Measurements from ENCODE around the gene CHST12. TPM values are rescaled to one million over a fixed set of nuclear protein-coding genes. Genes with fewer than 3 reads are reported as not detected.
"Not testable (repeated sequence)": the region's sequence is repeated elsewhere in the genome, so short reads cannot be mapped to it uniquely, and the experiment has no call there.

Gene CHST12
- total RNA-seq, 1 experiment from 2014 or later: 20.6 TPM

DNA sequence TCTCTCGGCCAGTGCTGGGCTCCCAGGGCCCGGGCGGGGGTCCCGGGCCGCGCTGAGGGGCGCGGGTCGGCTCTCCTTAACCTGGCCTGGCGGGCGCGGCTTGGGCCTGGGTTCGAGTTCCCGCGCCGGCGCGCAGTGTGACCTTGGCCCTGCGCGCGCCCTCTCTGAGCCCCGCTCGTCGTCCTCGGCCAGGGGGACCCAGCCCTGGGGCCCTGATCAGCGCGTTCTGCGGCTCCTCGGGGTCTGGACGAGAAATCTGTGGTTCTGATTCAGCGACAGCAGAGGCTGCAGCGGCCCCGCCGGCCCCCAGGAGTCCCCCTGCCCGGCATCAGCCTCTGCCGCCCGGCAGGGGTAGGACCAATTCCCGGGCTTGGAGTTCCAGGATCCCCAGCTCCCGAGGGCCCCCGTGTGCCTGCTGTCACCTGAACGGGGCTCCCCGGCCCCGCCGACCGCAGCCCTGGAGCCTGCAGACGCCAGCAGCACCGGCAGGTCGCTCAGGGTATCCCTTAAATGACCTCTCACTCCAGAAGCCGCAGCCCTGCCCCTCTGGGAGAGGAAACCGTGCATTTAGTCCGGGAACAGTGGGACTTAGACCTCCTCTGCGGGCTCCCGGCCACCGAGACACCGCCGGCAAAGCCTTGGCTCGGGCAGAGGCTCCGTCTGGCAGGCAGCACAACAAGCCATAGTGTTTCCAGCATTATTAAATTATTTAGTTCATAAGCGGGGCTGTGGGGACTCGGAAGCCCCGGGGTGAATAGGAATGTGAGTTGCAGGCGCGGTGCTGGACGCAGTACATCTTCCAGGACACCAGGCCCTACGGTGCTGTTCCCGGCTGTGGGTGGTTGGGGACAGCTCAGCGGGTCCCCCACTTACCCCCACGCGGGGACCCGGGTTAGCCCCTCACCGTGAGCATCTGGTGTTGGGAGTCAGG is 572 bp downstream of the CHST12 start:
- no peak for DNase-seq (ENCODE audit: low spot score)

DNA sequence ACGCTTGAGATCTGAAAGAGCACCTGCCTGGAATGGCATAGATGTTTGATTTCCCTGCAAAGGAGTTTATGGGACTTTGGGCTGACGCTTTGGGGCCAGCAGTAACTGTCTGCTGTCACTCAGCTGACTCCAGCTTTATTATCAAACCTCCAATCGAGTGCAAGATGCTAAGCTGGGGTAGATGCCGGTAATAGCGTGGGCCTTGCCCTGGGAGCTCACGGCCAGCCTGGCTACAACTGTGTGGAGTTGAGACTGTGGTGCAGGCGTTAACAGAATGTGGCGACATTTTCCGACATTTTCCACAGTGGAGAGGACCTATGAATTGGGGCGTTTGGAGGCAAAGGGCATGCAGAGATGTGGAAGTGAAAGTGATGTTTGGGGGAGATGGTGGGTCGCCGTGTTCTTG is 1.3 kb downstream of the CHST12 start:
- no peak for DNase-seq (ENCODE audit: low spot score)

DNA sequence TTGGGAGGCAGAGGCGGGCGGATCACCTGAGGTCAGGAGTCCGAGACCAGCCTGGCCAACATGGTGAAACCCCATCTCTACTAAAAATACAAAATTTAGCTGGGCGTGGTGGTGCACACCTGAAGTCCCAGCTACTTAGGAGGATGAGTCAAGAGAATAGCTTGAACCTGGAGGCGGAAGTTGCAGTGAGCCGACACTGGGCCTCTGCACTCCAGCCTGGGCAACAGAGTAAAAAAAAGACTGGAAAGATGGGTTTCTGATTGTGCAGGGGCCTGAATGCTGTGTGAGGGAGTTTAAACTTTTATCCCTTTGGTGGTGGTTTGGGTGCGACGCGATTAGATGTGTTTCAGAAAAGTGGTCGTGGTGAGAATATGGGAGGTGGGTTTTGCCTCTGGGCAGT is 1.8 kb downstream of the CHST12 start:
- DNase-seq (ENCODE audit: low spot score): no peak

DNA sequence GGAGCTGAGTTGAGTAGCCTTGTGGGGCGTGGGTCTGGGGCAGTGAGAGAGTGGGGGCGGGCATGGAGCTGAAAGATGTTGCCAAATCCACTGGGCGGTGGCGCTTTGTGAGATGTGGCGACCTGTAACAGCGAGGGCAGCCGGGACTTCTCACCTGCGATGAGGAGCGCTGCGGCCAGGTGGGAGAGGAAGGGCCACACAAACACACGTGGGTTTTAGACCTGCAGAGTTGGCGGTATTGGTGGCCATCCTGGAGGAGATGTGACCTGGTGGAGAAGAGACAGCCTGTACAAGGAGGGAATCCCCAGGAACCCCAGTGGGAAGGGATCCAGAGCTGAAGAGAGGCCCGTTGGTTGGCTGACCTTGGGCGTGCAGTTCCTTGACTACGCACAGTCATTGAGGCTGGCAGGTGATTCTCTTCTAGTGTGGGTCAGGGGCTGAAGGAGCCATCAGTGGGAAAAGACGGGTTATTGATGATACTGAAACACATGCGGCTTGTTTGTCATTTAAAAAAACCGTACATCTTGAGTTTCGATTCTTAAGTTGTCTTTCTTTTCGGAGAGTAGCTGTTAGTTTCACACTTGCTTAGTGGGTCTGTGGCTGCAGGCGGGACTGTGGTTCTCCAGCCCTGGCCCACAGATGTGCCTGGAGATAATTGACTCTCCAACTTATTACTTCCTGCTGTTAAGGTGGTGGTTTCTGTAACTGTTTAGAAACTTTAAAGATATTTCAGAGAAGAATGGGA is 2.4 kb downstream of the CHST12 start:
- no peak for DNase-seq (ENCODE audit: low spot score)

DNA sequence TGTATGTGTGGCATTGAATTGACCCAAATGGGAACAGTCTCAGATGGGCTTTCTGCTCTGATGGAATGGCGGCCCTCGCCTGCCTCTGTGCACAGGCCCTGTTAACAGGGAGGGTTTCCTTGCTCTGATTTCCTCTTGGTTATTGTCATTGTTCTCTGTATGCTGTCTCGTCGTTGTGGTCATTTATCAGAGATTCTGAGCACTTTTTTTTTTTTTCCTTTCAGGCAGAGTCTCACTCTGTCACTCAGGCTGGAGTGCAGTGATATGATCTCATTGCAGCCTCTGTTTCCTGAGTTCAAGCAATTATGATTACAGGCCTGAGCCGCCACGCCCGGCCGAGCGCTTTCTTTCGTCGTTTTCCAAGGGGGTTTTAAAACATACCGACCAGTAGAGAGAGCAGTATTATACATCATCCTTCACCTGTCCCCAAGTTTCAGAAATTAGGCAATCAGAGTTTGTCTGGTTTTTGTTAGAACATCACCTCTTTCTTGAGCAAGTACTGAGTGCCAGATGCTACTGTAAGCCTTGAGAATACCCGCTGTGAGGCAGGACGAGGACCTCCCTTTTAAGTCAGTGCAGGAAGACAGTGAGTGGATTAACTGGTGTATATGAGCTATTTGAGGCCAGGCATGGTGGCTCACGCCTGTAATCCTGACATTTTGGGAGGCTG is 6.5 kb downstream of the CHST12 start:
- DNase-seq (ENCODE audit: low spot score): no peak

DNA sequence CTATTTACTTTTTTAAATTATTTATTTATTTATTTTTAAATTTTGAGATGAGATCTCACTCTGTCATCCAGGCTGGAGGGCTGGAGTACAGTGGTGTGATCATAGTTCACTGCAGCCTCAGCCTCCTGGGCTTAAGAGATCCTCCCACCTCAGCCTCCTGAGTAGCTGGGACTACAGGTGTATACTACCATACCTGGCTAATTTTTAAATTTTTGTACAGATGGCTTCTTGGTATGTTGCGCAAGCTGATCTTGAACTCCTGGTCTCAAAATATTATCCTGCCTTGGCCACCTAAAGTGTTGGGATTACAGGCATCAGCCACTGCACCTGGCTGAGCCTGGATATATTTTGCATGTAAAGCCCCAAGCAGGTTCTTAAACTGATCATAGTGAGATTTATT is 7.6 kb downstream of the CHST12 start:
- no peak for DNase-seq (ENCODE audit: low spot score)

DNA sequence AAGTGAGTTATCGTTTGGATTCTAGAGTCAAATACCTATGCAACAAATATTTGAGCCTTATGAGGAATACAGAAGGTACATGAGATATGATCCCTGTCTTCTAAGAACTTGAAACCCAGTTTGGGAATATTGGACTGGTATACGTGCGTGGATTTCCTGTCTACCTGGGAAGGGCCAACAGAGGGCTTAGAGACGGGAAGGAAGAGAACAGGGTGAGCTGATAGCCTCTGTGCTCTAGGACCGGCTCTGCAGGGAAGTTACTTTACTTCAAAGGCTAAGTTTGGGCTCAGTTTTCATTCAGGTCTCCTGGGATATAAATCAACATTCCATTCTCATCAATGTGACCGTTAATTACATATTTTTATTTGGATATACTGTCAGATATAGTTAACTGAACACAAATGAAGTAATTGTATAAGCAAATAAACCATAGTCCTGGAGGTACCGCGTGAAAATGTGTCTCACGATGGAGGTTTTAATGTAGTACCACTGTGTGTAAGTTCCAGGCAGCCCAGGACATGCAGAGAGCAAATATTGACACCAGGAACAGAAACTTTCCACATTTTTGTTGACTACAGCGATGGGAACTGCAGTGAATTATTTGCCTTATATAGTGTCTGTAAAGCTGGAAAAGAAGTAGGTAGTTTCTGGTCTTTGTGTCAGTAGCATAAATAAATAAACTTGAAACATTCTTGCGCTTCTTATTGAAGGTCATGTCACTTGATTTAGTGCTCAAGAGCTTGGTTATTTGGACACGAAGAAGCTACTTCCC is 8.6 kb downstream of the CHST12 start:
- DNase-seq (ENCODE audit: low spot score): no peak

DNA sequence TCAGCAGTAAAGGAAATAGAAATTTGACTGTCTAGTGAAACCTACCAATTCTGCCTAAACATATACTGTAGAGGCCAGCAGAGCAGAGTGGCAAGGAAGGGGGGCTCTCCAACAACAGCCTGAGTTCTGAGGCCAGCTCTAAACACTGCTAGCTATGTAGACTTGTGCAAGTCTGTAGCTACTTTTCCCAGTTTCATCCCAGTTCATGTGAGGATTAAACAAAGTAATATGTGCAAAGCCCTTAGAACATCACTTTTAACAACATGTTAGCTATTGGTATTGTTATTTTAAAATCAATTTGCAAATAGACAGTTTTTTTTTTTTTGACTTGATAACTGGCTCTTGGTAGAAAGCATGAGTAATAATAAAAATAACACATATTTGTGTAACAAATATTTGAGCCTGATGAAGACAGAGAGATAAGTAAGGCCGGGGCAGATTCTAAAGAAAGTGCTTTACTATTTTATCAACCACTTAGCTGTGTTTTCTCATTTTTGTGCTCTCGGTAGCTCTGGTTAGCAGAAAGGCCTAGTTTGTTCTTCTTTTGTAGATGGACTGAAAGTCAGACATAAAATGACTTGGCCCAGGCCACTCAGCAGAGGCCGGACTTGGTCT is 9.3 kb downstream of the CHST12 start:
- DNase-seq (ENCODE audit: low spot score): no peak

DNA sequence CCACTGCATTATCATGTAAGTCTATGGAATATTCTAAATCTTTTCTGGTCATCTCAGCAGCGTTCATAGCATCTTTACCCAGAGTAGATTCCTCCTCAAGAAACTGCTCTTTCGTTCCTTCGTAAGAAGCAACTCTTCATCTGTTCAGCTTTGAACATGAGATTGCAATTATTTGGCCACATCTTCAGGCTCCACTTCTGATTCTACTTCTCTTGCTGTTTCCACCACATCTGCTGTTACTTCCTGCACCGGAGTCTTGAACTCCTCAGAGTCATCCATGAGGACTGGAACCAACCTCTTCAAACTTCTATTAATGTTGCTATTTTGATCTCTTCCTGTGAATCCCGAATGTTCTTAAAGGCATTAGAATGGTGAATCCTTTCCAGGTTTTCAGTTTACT is 12.7 kb downstream of the CHST12 start:
- DNase-seq (ENCODE audit: low spot score): no peak

DNA sequence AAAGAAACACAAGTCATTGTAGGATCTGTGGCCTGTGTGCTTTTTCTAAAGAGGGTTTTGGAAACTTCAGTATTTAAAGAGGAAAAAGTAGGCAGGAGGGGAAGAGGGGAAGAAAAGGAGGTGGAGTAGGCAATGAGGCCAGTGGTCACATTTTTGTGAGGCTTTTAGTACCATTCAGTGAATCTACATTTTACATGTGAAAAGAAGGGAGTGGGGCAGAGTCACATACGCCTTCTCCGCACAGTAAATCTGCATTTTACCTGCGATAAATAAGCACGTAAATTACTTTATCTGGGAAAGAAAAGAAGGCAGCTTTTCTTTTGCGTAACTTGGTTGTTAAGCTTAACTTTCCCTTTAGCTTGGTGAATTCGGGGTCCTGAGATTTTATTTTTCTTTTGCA is 13.2 kb downstream of the CHST12 start:
- DNase-seq (ENCODE audit: low spot score): no peak

DNA sequence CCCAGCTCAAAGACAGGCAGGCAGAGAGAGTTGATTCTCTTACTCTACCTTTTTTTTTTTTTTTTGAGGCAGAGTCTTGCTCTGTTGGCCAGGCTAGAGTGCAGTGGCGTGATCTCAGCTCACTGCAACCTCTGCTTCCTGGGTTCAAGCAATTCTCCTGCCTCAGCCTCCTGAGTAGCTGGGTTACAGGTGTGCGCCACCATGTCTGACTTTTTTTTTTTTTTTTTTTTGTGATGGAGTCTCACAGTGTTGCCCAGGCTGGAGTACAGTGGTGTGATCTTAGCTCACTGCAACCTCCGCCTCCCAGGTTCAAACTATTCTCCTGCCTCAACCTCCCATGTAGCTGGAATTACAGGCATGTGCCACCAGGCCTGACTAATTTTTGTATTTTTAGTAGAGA is 13.8 kb downstream of the CHST12 start:
- not testable (repeated sequence) for DNase-seq (ENCODE audit: low spot score)

DNA sequence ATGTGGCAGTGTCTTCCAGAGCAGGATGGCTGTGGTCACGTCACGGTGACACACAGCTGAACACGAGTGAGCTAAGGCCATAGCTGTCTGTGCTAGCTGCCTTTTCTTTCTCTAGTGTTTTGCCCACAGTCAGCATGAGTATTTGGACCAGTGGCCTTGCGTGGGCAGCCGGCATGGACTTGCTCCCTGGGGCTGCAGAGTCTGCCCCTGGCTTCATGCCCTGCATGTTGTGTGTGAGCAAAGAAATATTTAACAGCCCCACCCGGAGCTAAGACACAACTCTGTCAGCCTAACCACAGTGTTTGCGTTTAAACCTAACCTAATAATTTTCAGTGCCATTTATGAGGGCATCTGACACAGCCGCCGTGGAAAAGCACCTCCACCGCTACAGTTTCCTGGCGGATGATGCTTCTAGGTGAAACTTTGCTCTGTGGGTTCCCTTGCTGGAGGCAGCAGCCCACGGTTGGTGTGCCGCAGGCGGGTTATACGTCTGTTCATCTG is 14.6 kb downstream of the CHST12 start:
- no peak for DNase-seq (ENCODE audit: low spot score)

DNA sequence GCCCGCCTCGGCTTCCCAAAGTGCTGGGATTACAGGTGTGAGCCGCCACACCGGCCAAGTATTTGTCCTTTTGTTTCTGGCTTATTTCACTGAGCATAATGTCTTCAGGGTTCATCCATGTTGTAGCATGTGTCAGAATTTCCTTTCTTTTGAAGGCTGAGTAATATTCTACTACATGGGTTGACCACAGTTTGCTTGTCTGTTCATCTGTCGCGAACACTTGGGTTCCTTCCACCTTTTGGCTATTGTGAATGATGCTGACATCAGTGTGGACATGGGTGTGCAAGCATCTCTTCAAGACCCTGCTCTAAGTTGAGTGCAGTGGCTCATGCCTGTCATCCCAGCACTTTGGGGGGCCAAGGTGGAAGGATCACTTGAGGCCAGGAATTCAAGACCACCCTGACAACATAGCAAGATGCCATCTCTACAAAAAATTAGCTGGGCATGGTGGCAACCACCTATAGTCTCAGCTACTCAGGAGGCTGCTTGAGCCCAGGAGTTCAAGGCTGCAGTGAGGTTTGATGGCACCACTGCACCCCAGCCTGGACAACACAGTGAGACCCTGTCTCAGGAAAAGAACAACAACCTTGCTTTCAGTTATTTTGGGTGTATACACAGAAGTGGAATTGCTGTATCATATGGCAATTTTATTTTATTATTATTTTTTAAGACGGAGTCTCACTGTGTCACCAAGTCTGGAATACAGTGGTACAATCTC is 17.0 kb downstream of the CHST12 start:
- DNase-seq (ENCODE audit: low spot score): no peak

DNA sequence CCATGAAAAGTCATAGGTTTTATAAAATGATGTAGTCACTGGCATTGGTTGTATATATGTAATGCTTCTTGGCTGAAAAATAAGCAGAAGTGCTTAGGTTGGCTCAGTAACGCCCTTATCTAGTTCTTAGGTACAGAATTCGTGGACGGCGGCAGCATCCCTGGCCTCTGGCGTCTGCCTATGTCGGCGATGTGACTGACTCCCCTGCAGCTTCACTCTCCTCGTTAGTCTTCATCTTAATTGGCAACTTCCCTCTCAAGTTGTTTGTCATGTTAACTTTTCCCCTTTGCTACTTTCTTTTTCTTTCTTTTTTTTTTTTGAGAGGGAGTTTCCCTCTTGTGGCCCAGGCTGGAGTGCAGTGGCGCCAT is 18.5 kb downstream of the CHST12 start:
- DNase-seq (ENCODE audit: low spot score): no peak

DNA sequence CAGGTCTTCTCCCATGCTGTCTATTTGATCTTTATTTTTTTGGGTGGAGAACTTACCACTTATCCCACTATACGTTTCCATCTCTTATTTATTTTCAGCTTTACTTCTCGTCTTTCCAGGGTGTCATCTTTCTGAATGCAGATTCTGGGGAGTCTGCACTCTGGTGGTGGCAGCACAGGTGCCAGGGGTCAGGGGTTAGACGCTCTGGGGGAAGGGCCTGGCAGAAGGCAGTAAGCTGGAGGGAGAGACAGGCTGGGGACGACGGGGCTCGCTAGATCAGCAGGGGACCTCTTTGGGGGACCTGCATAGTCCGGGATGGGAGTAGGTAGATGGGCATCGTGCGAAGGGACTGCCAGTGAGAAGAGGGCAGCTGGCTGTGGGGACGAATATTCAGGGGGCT is 22.3 kb downstream of the CHST12 start:
- DNase-seq (ENCODE audit: low spot score): no peak

DNA sequence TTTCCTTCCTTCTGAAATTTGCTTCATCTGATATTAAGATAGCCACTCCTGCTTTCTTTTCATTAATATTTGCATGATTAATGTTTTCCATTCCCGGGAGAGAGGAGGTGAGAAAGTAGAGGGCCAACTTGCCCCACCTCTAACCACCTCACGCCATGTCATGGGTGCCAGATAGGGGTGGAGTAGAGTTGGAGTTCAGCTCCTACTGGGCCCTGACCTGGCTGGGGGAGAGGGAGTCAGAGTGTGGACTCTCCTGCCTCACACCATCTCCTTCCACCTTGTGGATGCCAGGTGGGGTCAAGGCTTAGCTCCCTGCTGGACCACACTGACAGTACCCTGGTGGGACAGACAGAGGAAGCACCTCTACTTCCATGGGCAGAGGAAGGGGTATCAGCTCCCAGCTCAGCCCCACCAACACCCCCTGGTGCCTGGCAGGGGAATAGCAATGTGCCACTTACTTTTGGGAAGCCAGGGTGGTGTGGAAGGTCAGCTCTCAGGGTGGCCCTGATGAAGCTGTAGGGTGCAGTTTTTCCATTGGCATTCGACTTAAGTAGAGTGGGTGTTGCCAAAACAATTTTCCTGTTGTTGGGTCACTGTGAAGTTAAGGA is 28.0 kb downstream of the CHST12 start:
- no peak for DNase-seq (ENCODE audit: low spot score)

DNA sequence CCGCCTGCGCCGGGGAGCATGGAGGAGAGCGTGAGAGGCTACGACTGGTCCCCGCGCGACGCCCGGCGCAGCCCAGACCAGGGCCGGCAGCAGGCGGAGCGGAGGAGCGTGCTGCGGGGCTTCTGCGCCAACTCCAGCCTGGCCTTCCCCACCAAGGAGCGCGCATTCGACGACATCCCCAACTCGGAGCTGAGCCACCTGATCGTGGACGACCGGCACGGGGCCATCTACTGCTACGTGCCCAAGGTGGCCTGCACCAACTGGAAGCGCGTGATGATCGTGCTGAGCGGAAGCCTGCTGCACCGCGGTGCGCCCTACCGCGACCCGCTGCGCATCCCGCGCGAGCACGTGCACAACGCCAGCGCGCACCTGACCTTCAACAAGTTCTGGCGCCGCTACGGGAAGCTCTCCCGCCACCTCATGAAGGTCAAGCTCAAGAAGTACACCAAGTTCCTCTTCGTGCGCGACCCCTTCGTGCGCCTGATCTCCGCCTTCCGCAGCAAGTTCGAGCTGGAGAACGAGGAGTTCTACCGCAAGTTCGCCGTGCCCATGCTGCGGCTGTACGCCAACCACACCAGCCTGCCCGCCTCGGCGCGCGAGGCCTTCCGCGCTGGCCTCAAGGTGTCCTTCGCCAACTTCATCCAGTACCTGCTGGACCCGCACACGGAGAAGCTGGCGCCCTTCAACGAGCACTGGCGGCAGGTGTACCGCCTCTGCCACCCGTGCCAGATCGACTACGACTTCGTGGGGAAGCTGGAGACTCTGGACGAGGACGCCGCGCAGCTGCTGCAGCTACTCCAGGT is 29.7 kb downstream of the CHST12 start:
- no peak for DNase-seq (ENCODE audit: low spot score)

DNA sequence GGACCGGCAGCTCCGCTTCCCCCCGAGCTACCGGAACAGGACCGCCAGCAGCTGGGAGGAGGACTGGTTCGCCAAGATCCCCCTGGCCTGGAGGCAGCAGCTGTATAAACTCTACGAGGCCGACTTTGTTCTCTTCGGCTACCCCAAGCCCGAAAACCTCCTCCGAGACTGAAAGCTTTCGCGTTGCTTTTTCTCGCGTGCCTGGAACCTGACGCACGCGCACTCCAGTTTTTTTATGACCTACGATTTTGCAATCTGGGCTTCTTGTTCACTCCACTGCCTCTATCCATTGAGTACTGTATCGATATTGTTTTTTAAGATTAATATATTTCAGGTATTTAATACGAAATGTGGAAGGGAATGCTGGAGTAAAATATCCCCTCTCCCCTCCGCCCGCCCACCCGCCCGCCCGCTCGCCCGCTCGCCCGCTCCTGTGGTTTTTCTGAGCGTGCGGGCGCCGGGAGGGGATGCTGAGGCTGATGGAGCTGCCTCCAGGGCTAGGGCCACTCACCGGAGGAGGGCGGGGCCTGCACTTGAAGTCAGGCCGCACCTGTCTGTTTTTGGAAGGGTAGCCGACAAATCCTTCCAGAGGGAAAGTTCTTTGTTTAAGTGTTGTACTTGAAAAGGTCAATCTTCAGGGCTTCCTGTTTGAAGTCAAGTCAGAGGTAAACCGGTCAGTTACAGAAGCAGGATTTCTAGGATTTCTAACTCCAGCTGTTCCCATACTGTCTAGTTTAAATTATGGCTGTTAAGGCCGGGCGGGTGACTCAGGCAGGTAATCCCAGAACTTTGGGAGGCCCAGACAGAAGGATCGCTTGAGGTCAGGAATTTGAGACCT is 30.5 kb downstream of the CHST12 start:
- DNase-seq (ENCODE audit: low spot score): no peak
